Measurements from ENCODE around the gene LKAAEAR1.

Gene LKAAEAR1

DNA sequence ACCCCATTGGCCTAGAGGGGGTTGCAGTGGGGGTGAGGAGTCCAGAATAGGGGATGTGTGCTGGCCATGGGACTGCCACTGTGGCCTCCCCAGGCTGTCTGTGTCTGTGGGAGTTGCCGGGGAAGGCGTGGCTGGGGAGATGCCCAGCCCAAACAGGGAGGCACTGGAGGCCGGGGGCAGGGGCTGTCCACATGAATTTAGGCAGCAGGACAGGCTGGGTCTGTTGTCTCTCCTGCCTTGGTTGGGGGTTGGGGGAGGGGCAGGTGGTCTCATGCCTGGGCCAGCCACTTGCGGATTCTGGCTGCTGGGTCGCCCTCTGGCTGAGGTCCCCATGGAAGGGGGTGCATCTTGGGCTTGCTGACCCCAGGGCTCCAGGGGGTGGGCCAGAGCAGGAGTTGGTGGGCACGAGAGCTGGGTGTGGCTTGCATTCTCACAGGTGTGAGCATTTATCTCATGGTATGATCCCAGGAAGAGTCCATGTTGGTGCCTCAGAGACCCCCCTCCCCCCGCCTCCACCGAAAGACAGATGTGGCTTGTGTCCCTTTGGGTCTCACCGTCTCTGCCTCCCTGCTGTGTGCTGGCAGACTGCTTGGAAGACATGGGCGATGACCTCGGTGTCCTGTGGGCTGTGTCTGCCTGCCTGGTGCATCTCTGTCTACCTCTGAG, 38.7 kb downstream of the LKAAEAR1 start:
- DNase-seq (ENCODE audit: low read depth), result no peak
- in situ Hi-C loops (cut with HindIII; ENCODE audit: low sequenced_read_pairs), result no loop called here
- TF ChIP-seq, protein P1, sequence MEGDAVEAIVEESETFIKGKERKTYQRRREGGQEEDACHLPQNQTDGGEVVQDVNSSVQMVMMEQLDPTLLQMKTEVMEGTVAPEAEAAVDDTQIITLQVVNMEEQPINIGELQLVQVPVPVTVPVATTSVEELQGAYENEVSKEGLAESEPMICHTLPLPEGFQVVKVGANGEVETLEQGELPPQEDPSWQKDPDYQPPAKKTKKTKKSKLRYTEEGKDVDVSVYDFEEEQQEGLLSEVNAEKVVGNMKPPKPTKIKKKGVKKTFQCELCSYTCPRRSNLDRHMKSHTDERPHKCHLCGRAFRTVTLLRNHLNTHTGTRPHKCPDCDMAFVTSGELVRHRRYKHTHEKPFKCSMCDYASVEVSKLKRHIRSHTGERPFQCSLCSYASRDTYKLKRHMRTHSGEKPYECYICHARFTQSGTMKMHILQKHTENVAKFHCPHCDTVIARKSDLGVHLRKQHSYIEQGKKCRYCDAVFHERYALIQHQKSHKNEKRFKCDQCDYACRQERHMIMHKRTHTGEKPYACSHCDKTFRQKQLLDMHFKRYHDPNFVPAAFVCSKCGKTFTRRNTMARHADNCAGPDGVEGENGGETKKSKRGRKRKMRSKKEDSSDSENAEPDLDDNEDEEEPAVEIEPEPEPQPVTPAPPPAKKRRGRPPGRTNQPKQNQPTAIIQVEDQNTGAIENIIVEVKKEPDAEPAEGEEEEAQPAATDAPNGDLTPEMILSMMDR (IDR thresholded peaks at IDR 0.05; ENCODE audit: low read depth, low read length, missing control alignments), result no peak
- H3K4me3 ChIP-seq (ENCODE audit: low read depth, low read length), result no peak overlapping the region

DNA sequence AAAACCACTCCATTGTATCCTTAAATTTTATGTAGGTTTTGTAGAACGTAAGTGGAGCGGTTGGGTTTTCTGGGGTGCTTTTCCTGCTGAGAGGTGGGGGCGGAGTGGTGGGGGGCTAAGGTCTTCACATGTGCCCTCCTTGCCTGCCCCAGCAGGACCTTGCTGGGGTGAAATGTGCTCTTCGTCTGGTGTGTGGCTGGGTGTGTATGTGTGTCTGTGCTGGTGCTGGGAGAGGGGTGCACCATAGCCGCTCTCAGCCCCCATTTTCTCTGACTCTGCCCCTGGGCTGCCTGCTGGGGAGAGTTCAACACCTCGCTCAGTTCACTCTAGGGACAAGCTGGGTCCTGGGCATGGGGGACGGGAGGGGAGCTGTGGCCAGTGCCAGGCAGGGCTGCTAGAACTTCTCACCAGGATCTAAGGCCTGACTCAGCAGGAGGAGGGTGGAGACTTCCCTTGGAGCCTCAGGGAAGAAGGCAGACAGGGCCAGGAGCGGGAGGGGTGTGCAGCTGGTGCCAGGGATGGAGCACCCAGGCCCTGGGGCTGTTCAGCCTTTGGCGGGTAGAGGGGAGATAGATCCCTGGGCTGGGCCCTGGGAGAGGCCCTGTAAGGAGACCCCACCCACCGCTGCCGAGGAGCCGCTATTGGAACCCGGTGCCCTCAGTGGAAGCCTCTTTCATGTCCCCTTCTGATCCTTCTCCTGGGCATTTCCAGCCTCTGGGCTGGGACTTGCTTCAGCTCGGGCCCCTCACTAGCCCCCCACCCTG, 39.5 kb downstream of the LKAAEAR1 start:
- DNase-seq (ENCODE audit: low read depth), result no peak
- TF ChIP-seq, protein P1 (IDR thresholded peaks at IDR 0.05; ENCODE audit: low read depth, low read length, missing control alignments), result no peak
- in situ Hi-C loops (cut with HindIII; ENCODE audit: low sequenced_read_pairs), result no loop called here
- H3K4me3 ChIP-seq (ENCODE audit: low read depth, low read length), result no peak overlapping the region

DNA sequence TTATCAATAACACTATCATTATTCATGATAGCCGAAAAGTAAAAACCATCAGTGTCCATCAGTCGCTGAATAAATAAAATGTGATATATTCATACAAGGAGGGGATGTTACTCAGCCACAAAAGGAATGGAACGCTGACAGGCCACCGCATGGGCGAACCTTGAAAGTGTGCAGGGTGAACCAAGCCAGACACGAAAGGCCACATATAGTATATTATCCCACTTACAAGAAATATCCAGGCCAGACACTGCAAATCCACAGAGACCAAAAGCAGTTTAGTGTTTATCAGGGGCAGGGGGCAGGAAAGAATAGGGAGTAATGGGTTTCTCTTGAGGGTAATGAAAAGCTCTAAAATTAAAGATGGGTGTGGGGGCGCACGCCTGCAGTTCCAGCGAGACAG, 40.4 kb downstream of the LKAAEAR1 start:
- no peak overlapping the region for H3K4me3 ChIP-seq (ENCODE audit: low read depth, low read length)
- TF ChIP-seq, protein P1 (IDR thresholded peaks at IDR 0.05; ENCODE audit: low read depth, low read length, missing control alignments), result no peak
- in situ Hi-C loops (cut with HindIII; ENCODE audit: low sequenced_read_pairs), result no loop called here

DNA sequence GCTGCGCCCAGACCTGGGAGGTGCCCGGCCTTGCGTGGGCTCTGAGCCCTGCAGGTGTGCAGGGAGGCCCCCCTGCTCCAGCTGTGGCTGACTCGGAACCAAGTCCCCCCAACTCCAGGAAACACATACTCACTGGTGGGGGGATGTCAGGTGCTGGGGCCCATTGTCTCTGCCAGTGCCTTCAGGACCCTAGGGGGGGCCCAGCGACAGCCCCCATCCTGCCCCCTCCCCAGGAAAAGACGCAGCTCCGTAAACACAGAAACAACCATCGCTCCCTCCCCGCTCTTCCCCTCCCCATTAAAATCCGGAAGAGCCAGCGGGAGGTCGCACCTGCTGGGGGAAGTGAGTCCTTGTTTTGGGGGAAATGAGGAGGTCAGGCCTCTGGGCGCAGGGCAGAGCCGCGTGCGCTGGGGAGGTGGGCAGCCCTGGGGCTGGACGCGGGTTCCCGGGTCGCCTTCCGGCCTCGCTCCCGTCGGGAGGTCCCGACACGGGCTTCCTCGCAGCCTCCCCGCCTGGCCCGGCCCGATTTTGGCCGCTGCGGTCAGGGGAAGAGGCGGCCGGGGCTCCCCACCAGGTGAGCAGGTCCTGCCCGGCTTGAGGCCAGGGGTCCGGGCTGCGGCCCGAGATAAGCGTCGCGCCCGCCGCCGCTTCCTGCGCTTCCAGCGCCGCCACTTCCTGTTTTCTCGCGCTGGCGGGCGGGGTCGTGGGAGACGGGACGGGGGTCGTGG, 42.0 kb downstream of the LKAAEAR1 start:
- in situ Hi-C loops (cut with HindIII; ENCODE audit: low sequenced_read_pairs), result no loop called here
- no peak for DNase-seq (ENCODE audit: low read depth)
- TF ChIP-seq, protein P1 (IDR thresholded peaks at IDR 0.05; ENCODE audit: low read depth, low read length, missing control alignments), result no peak
- peak overlapping the region; percentile 19 for H3K4me3 ChIP-seq (ENCODE audit: low read depth, low read length)

More for the DNA sequence above, 40.4 kb downstream of the LKAAEAR1 start:
- DNase-seq (ENCODE audit: low read depth), result no peak

DNA sequence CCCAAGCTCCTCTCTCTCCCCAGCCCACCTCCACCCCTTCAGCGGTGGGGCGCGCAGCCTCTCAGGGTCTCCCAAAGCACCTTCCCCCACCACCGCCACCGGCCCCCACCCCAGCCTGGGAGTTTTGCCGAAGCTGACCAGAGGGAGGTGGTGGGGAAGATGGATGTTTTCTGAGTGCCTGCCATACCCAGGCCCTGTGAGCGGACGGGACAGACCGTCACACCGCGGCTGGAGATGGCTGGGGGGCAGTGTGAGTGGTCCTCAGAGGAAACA, 42.5 kb downstream of the LKAAEAR1 start:
- no peak overlapping the region for H3K4me3 ChIP-seq (ENCODE audit: low read depth, low read length)
- TF ChIP-seq, protein P1 (IDR thresholded peaks at IDR 0.05; ENCODE audit: low read depth, low read length, missing control alignments), result no peak
- no peak for DNase-seq (ENCODE audit: low read depth)
- in situ Hi-C loops (cut with HindIII; ENCODE audit: low sequenced_read_pairs), result no loop called here

DNA sequence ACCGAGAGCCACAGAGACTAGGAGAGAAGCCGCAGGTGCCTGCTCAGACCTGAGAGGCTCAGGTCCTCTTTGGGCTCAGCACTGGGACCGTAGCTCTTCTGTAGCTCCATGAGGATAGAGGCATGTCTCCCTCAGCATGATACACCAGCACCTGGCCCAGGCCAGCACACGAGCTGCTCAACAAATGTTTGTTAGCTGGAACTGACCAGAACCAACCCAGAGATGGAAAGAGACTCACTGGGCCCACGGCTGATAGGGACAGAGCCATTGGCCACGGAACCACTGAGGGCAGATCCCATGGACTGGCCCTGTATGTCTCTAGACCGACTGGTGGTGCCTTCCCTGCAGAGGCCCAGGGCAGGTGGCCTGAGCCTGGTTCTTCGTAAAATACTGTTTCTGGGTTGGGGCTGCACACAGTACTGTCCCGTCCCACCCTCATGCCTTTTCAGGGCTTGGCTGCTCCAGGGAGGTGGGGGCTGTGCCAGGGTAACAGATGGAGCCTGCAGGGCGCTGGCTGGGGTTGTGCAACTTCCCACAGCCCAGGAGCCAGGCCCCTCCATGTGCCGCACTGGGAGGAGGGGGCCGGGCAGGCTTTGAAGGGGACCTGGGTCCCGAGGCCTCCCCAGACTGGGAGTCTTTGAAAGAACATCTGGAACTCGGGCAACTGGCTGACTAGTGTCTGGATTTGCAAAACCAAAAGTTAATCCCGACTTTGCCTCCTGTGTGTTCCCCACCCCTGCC, 43.0 kb downstream of the LKAAEAR1 start:
- in situ Hi-C loops (cut with HindIII; ENCODE audit: low sequenced_read_pairs), result no loop called here
- TF ChIP-seq, protein P1 (IDR thresholded peaks at IDR 0.05; ENCODE audit: low read depth, low read length, missing control alignments), result no peak
- no peak for DNase-seq (ENCODE audit: low read depth)
- no peak overlapping the region for H3K4me3 ChIP-seq (ENCODE audit: low read depth, low read length)
